GM15510 (cell line): Measurements from ENCODE around the gene HBE1.

Source experiments
- POLR2A ChIP-seq: IDR thresholded peaks from 3 replicates; pipeline ENCODE4 v1.6.1; 2011; ENCODE audit warnings: borderline replicate concordance; ENCODE audit not compliant: insufficient read length; ENCODE audit errors: extremely low read depth

Gene HBE1

GRCh38 chr11:5288108-5288905 lies 18.6 kb upstream of the HBE1 start:
- no peak for TF ChIP-seq POLR2A

GRCh38 chr11:5286901-5287300 lies 17.2 kb upstream of the HBE1 start:
- TF ChIP-seq POLR2A: no peak

- no peak for TF ChIP-seq POLR2A
Observed at GRCh38 chr11:5286351-5286750, 16.6 kb upstream of the HBE1 start.

- no peak for TF ChIP-seq POLR2A
Observed at GRCh38 chr11:5285703-5286340, 16.1 kb upstream of the HBE1 start.

- TF ChIP-seq POLR2A: no peak
Observed at GRCh38 chr11:5284637-5285036, 14.9 kb upstream of the HBE1 start.

GRCh38 chr11:5283882-5284281 lies 14.1 kb upstream of the HBE1 start:
- TF ChIP-seq POLR2A: no peak

- TF ChIP-seq POLR2A: no peak
Observed at GRCh38 chr11:5283086-5283485, 13.3 kb upstream of the HBE1 start.

- TF ChIP-seq POLR2A: no peak
Observed at GRCh38 chr11:5282628-5283027, 12.9 kb upstream of the HBE1 start.

GRCh38 chr11:5281596-5281995 lies 11.9 kb upstream of the HBE1 start:
- no peak for TF ChIP-seq POLR2A

- no peak for TF ChIP-seq POLR2A
Observed at GRCh38 chr11:5280582-5281102, 10.9 kb upstream of the HBE1 start.

GRCh38 chr11:5279471-5280090 lies 9.8 kb upstream of the HBE1 start:
- TF ChIP-seq POLR2A: no peak

GRCh38 chr11:5277807-5278382 lies 8.2 kb upstream of the HBE1 start:
- no peak for TF ChIP-seq POLR2A

GRCh38 chr11:5276697-5277096 lies 7.0 kb upstream of the HBE1 start:
- TF ChIP-seq POLR2A: no peak

GRCh38 chr11:5275369-5276110 lies 5.8 kb upstream of the HBE1 start:
- TF ChIP-seq POLR2A: no peak

- no peak for TF ChIP-seq POLR2A
Observed at GRCh38 chr11:5274395-5274794, 4.7 kb upstream of the HBE1 start.

- TF ChIP-seq POLR2A: no peak
Observed at GRCh38 chr11:5272395-5273017, 2.8 kb upstream of the HBE1 start.
